ENCODE results near the gene ARHGAP23.
"Not testable (repeated sequence)": the region's sequence is repeated elsewhere in the genome, so short reads cannot be mapped to it uniquely, and the experiment has no call there.

Gene ARHGAP23

DNA sequence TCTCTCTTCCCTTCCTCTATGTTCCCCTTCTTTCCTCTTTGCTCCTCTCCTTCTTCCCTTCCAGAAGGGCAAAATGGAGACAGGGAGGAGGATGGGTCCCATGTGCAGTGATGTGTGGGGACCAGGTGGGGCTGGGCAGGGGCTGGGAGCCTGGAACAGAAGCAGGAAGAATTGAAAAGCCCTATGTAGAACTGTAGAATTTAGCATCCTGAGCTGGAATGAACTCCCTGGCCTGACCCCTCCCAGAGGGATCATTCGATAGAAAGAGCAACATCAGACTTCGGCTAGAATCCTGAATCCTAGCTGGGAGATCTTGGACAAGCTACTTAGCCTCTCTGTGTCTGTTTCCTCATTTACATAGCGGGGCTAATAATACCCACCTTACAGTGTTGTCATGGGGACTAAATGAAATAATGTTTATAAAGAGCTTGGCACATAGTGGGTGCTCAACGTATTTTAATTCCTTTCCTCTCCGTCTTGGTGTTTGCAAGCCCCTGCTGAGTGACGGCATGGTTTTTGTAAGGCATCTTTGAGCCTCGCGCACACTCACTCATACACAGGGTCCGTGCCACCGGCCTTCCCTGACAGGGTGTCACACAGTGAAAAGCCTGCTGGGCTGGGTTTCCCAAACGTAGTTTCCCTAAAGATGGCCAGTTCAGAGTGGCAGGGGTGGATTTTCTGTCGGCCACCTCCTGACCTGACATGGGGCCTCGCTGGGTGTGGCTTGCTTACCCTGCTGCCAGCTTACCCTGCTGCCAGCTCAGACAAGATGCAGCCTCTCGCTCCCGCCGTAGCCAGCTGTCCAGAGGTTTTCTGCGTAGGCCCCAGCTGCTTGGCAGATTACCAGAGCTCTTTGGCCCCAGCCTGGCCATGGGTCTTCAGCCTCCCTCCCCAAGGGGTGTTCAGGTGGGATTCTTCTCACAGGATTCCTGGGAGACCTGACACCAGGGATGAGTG lies 6.1 kb upstream of the ARHGAP23 start:
- DNase-seq (ENCODE audit: low spot score): no peak

- no peak for DNase-seq (ENCODE audit: low spot score)
These were observed 3.8 kb upstream of the ARHGAP23 start for GRCh38 chr17:38424297-38424972.

- no peak for DNase-seq (ENCODE audit: low spot score)
These were observed 3.2 kb upstream of the ARHGAP23 start for GRCh38 chr17:38425031-38425430.

DNA sequence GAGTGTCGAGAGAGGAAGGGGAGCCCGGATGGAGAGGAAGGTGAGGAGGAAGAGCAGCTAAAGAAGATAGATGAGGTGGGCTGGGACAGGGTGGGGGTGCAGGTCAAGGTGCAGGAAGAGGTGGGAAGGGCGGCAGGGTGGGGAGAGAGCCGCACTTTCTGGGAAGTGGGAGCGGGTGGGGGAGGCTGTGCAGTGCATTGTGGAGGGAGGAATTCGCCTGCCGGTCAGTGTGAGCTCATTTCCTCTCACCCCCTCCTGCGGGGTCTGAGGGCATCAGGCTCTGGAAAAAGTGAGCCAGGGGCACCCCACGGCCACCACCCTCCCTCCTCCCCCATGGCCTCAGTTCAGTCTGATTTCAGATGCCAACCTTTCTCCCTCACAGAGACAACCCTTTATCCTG lies 2.5 kb upstream of the ARHGAP23 start:
- DNase-seq (ENCODE audit: low spot score): no peak

- no peak for DNase-seq (ENCODE audit: low spot score)
These were observed 1.8 kb upstream of the ARHGAP23 start for GRCh38 chr17:38426441-38426840.

DNA sequence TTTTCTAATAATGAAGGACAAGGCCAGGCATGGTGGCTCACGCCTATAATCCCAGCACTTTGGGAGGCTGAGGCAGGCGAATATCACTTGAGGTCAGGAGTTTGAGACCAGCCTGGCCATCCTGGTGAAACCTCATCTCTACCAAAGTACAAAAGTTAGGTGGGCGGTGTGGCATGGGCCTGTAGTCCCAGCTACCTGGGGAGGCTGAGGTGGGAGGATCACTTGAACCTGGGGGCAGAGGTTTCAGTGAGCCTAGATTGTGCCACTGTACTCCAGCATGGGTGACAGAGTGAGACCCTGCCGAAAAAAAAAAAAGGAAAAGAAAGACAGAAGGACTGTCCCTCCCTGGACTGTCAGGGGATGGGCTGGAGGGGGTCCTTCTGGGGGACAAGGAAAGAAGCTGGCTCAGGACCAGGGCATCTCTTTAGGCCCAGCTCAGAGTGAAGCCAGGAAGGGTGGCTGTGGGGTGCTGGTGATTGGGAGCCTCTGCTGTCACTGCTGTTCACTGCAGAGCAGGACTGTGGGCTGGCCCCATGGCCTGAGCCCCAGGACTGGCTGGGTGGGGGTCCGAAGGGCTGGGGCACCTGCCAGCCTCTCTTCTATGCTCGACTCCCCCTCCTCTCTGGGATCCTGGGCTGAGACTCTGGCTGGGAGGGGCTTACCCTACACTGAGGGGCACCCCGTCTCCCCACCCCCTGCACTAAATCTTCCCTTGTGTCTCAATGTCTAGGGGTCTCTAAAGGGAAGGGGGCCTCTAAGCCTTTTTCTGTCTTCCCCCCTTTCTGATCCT lies 909 bp upstream of the ARHGAP23 start:
- no peak for DNase-seq (ENCODE audit: low spot score)

DNA sequence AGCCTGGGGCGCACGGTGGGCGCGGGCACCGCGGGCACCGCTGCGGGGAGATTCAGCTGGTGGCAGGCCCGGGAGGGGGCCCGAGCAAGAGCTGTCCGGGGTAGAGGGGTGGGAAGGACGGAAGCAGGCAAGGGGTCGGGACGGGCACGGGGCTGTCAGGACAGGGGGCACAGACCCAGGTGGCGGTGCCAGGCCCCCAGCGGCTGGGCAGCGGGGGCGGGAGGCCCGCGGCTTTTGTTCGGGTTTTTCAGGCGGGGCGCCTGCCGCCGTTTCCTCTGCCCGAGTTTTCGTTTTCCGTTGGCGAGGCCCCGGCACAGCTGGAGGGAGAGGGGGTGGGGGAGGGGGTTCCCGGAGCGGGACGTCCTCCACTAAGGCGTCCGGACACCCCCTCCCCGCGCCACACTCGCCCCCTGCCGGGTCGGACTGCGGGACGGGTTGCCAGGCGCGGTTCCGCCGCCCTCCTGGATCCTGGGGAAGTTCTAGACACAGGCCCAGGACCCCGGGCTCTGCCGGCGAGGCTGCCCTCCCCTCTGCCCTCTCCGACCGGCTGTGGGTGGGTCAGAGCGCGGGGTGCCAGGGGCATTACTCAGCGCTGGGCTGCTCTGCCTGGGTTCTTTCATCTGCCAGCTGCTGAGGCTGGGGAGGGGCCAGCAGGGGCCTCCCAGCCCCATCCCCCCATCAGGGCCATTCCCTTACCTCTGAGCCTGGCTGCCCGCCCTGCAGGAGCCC lies 543 bp downstream of the ARHGAP23 start:
- DNase-seq (ENCODE audit: low spot score): no peak

GRCh38 chr17:38429476-38430100 lies 1.3 kb downstream of the ARHGAP23 start:
- DNase-seq (ENCODE audit: low spot score): no peak

GRCh38 chr17:38430316-38430715 lies 2.1 kb downstream of the ARHGAP23 start:
- DNase-seq (ENCODE audit: low spot score): no peak

DNA sequence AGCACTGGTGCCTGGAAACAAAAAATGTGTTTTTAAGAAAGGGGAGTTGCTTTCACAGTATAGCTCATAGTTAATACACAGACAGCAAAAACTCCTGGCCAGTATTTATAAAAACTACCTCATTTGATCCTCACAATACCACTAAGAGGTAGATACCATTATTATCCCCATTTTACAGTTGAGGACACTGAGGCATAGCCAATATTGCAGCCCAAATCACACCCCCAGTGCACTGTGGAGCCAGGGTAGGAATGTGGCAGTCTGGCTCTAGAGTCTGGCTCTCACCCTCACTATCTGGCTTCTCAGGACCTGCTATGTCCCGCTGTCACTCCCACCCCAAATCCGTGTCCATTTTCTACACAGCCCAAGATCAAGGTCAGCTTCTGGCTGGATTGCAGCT lies 2.6 kb downstream of the ARHGAP23 start:
- DNase-seq (ENCODE audit: low spot score): no peak

- DNase-seq (ENCODE audit: low spot score): no peak
These were observed 3.3 kb downstream of the ARHGAP23 start for GRCh38 chr17:38431346-38432145.

- no peak for DNase-seq (ENCODE audit: low spot score)
These were observed 6.0 kb downstream of the ARHGAP23 start for GRCh38 chr17:38434178-38434665.

GRCh38 chr17:38435795-38436194 lies 7.5 kb downstream of the ARHGAP23 start:
- no peak for DNase-seq (ENCODE audit: low spot score)

- no peak for DNase-seq (ENCODE audit: low spot score)
These were observed 8.1 kb downstream of the ARHGAP23 start for GRCh38 chr17:38436386-38436785.

DNA sequence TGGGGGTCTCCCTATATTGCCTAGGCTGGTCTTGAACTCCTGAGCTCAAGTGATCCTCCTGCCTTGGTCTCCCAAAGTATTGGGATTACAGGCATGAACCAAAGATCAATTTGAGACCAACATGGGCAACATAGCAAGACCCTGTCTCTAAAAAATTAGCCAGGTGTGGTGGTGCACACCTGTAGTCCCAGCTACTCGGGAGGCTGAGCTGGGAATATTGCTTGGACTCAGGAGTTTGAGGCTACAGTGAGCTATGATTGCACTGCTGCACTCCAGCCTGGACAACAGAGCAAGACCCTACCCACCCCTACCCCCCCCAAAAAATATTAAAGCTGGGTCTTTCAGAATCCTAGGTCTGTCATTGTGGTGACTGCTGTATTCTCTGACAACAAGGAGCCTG lies 9.0 kb downstream of the ARHGAP23 start:
- DNase-seq (ENCODE audit: low spot score): not testable (repeated sequence)

- no peak for DNase-seq (ENCODE audit: low spot score)
These were observed 11.2 kb downstream of the ARHGAP23 start for GRCh38 chr17:38439436-38439835.

GRCh38 chr17:38440614-38441397 lies 12.5 kb downstream of the ARHGAP23 start:
- DNase-seq (ENCODE audit: low spot score): no peak

DNA sequence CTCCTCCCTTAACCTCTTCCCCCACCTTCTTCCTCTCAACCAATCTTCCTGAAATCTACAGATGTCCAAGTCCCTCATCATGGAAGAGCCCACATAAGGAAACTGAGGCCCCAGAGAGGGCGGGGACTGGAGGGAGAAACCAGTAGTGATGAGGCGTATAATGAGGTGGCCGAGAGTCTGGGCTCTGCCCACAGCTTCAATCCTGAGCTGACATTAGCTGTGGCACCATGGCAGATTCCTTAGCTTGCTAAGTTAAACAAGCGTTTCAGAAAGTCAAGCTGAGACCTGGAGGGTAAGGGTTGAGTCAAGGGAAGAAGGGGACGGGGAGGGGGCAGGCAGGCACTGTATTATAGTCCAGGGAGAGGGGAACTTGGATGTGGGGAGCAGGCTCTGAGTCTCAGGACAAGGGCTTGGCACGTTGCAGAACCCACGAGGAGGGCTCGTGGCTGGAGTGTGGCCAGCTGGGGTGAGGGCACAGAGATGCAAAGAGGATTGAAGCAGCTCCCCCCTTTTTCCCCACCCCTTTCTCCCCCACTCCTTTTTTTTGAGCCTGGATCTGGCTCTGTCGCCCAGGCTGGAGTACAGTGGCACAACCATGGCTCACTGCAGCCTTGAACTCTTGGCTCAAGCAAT lies 13.3 kb downstream of the ARHGAP23 start:
- DNase-seq (ENCODE audit: low spot score): no peak

DNA sequence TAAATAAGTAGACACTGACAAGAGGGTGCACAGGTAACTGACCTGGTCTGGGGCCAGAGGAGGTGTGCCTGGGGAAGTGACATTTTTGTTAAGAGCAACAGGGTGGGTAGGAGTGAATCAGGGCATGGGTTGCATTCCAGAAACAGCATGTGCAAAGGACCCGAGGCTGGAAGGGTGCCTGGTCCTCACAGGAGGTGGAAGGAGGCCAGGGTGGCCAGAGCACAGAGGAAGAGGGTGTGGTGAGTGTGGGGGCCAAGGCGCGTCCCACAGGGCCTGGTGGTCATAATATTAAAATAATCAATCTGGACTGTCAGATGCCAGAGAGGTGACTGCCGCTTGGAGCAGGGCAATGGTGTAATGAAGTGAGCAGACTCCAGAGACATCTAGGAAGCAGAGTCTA lies 14.3 kb downstream of the ARHGAP23 start:
- no peak for DNase-seq (ENCODE audit: low spot score)

Data from COLO829 (cell line).